Measurements from ENCODE around the gene CASP2.

- TF ChIP-seq CTCF (IDR thresholded peaks at IDR 0.05 in 2 of 3, conservative IDR thresholded peaks at IDR 0.05 in 1 of 3; ENCODE audit: borderline replicate concordance in 1 of 3, insufficient read depth in 1 of 3, low read depth in 2 of 3, low read length in 2 of 3) (no peak), POLR2A (IDR thresholded peaks at IDR 0.05; ENCODE audit: borderline replicate concordance, extremely low read depth, insufficient read depth, insufficient read length) (no peak), EZH2phosphoT487 (IDR thresholded peaks at IDR 0.05; ENCODE audit: borderline replicate concordance) (no peak)
These were observed 26.0 kb downstream of the CASP2 start for GRCh38 chr7:143314127-143314526.

Data from HCT116 (cell line).